NCI-H2029 (cell line): ENCODE data around the gene CDC23.

Source experiments
- DNase-seq: peaks from one replicate; lab custom pipeline; 2025; lab: John Stamatoyannopoulos, UW

The CDC23 gene

DNA sequence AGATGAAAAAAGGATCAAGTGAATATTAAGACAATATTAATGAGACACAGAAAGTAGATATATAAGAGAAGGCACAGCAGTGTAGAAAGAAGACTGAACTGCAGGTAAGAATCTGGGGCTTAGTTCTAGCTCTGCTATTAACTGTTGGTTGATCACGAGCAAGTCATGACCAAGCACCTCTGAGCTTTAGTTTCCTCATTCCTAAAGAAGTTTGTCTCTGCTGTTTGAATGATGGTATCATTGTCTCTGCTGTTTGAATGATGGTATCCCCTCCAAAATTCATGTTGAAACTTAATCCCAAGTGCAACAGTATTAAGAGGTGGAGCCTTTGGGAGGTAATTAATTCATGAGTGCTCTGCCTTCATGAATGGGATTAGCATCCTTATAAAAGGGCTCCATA lies 71.4 kb downstream of the CDC23 start:
- no peak for DNase-seq

- DNase-seq, result no peak
Measured at GRCh38 chr5:138140268-138140667, 72.9 kb downstream of the CDC23 start.

- DNase-seq, result no peak
Measured at GRCh38 chr5:138139781-138140090, 73.4 kb downstream of the CDC23 start.

DNA sequence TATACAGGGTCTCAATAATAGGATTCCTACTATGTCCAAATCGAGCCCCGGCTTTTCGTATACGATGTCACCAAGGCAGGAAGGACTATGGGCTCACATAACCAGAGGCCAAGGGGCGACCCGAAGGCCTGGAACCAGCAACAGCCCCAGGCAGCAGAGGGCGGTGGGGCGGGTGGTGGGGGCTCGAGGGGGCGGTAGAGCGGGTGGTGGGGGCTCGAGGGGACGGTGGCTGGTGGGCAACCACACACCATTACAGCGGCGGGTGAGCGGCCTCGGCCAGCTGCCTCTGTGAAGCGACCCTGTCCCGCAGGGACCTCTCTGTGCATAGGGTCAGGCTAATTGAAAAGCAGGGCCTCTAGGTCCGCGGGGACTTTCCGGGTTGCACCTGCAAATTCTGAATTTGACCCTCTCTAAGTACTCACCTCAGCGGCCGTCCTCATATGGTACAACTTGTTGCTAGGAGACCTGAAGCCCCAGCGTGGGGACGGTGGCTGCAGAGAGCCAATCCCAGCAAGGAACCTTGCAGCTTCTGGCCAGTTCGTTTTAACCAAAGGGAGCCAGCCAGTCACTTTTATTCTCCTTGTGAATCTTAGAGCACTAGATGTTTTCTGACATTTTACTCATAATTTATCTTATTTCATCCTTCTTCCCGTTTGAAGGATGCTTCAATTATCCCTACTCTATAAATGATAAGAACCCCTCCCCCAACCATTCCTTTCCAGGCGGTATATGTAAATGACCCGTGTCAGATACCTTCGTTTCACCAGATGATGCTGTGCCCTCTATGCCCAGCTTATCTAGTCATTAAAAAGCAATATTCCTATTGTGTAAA lies 74.0 kb downstream of the CDC23 start, which contains the start of gene NME5:
Gene NME5, minus strand, starts transcription at position 480 of the 832 bp plus-strand sequence. CDS start 648 bp downstream, outside the sequence.
- DNase-seq, result peak; percentile 71
